Loucy (cell line): ENCODE measurements around the gene ANKRD40.

Experiments
- H2AFZ ChIP-seq: fragments of 200-600 bp; sonication (generic); 2 replicates; pipeline ENCODE4 v1.6.0; 2016; ENCODE audit warnings: antibody characterized with exemption, mild to moderate bottlenecking, low read length, moderate library complexity
- H3F3A ChIP-seq: fragments of 200-600 bp; 2 replicates; pipeline ENCODE4 v1.6.0; 2016; ENCODE audit warnings: antibody characterized with exemption, low read depth, mild to moderate bottlenecking
- H3K27me3 ChIP-seq: fragments of 200-600 bp; sonication (generic); 2 replicates; pipeline ENCODE4 v1.6.1; 2014; ENCODE audit warnings: low read length, mild to moderate bottlenecking; ENCODE audit not compliant: insufficient read depth, poor library complexity, severe bottlenecking
- H3K36me3 ChIP-seq: fragments of 200-600 bp; sonication (generic); 2 replicates; pipeline ENCODE4 v1.6.1; 2016; ENCODE audit warnings: low read length; ENCODE audit not compliant: insufficient read depth
- H3K4me1 ChIP-seq: fragments of 200-600 bp; sonication (generic); 2 replicates; pipeline ENCODE4 v1.5.1; 2014; ENCODE audit warnings: low read length, mild to moderate bottlenecking; ENCODE audit not compliant: insufficient read depth, poor library complexity, severe bottlenecking
- H3K4me2 ChIP-seq: fragments of 200-600 bp; sonication (generic); 2 replicates; pipeline ENCODE4 v1.6.0; 2014; ENCODE audit warnings: antibody characterized with exemption, low read length, low read depth, mild to moderate bottlenecking; ENCODE audit not compliant: poor library complexity, severe bottlenecking
- H3K4me3 ChIP-seq: fragments of 200-600 bp; sonication (generic); 2 replicates; pipeline ENCODE4 v1.5.1; 2014; ENCODE audit warnings: low read length, mild to moderate bottlenecking, mixed read lengths; ENCODE audit not compliant: poor library complexity, severe bottlenecking
- H3K79me2 ChIP-seq: fragments of 200-600 bp; sonication (generic); 2 replicates; pipeline ENCODE4 v1.6.1; 2014; ENCODE audit warnings: low read length; ENCODE audit not compliant: insufficient read depth
- H3K9ac ChIP-seq: fragments of 200-600 bp; sonication (generic); 2 replicates; pipeline ENCODE4 v1.6.0; 2014; ENCODE audit warnings: mild to moderate bottlenecking, low read depth, low read length, moderate library complexity; ENCODE audit not compliant: poor library complexity, severe bottlenecking
- H3K9me2 ChIP-seq: fragments of 200-600 bp; sonication (generic); replicated peaks from 2 replicates; pipeline ENCODE4 v1.6.1; 2016; ENCODE audit warnings: low read depth, low read length, mixed read lengths
- H3K9me3 ChIP-seq: fragments of 200-600 bp; sonication (generic); 2 replicates; pipeline ENCODE4 v1.6.1; 2014; ENCODE audit warnings: mild to moderate bottlenecking, antibody characterized with exemption, low read length, low read depth; ENCODE audit not compliant: insufficient read depth
- H4K20me1 ChIP-seq: fragments of 200-600 bp; sonication (generic); 2 replicates; pipeline ENCODE4 v1.6.0; 2014; ENCODE audit warnings: antibody characterized with exemption, low read length, mild to moderate bottlenecking; ENCODE audit not compliant: insufficient read depth, poor library complexity, severe bottlenecking
- CTCF ChIP-seq: fragments of 200-600 bp; sonication (generic); conservative IDR thresholded peaks from 2 replicates; pipeline ENCODE4 v1.5.1; 2014; ENCODE audit warnings: mild to moderate bottlenecking, antibody characterized with exemption, low read length
- EZH2phosphoT487 ChIP-seq: fragments of 200-600 bp; IDR thresholded peaks from 2 replicates; pipeline ENCODE4 v1.6.1; 2018; ENCODE audit warnings: antibody characterized with exemption, mild to moderate bottlenecking, moderate library complexity, borderline replicate concordance

The ANKRD40 gene

GRCh38 chr17:50649042-50649908, 58.4 kb downstream of the ANKRD40 start:
- no peak overlapping the region for H3K4me3 ChIP-seq
- H3K4me1 ChIP-seq: no peaks in the 10 kb centered on the region
- H2AFZ ChIP-seq: no peak overlapping the region
- TF ChIP-seq CTCF (no peak), EZH2phosphoT487 (no peak)
- no peaks in the 10 kb centered on the region for H3K9me2 ChIP-seq
- H3K9me3 ChIP-seq: peaks cover 6% of the 10 kb centered on the region; the same call in 1 of the 2 replicates
- peaks cover 4% of the 10 kb centered on the region for H3K27me3 ChIP-seq
- no peaks in the 10 kb centered on the region for H4K20me1 ChIP-seq
- no peaks in the 10 kb centered on the region for H3F3A ChIP-seq
- no peaks in the 10 kb centered on the region for H3K36me3 ChIP-seq
- no peak overlapping the region for H3K4me2 ChIP-seq
- H3K9ac ChIP-seq: no peak overlapping the region
- no peaks in the 10 kb centered on the region for H3K79me2 ChIP-seq

GRCh38 chr17:50647187-50647586, 60.5 kb downstream of the ANKRD40 start:
- H3K4me2 ChIP-seq: no peak overlapping the region
- no peaks in the 10 kb centered on the region for H3K79me2 ChIP-seq
- H3F3A ChIP-seq: no peaks in the 10 kb centered on the region
- no peak overlapping the region for H3K9ac ChIP-seq
- H4K20me1 ChIP-seq: no peaks in the 10 kb centered on the region
- H3K4me1 ChIP-seq: no peaks in the 10 kb centered on the region
- H3K9me3 ChIP-seq: no peaks in the 10 kb centered on the region
- H3K36me3 ChIP-seq: no peaks in the 10 kb centered on the region
- H3K9me2 ChIP-seq: no peaks in the 10 kb centered on the region
- H3K27me3 ChIP-seq: peaks cover 4% of the 10 kb centered on the region
- no peak for TF ChIP-seq EZH2phosphoT487
- no peak for TF ChIP-seq CTCF
- no peak overlapping the region for H3K4me3 ChIP-seq
- no peak overlapping the region for H2AFZ ChIP-seq

- Histone ChIP-seq H3K36me3 (no peaks in the 10 kb centered on the region), H4K20me1 (no peaks in the 10 kb centered on the region), H3F3A (no peaks in the 10 kb centered on the region), H2AFZ (no peak overlapping the region), H3K4me2 (no peak overlapping the region), H3K4me1 (peaks cover 4% of the 10 kb centered on the region), H3K79me2 (no peaks in the 10 kb centered on the region), H3K9me3 (no peaks in the 10 kb centered on the region), H3K9ac (no peak overlapping the region), H3K27me3 (no peaks in the 10 kb centered on the region), H3K4me3 (no peak overlapping the region), H3K9me2 (no peaks in the 10 kb centered on the region)
- TF ChIP-seq EZH2phosphoT487 (no peak), CTCF (no peak)
These were observed 61.7 kb downstream of the ANKRD40 start for GRCh38 chr17:50645748-50646682.
